A673 (cell line): ENCODE measurements around the gene DYDC2.

Source experiments
- EZH2 ChIP-seq: fragments of 200-600 bp; sonication (generic); IDR thresholded peaks from 2 replicates; pipeline ENCODE4 v1.6.1; 2017; ENCODE audit warnings: borderline replicate concordance, low read depth, mild to moderate bottlenecking, mixed read lengths, antibody characterized with exemption, low read length; ENCODE audit not compliant: poor library complexity, severe bottlenecking
- TF ChIP-seq, protein P1 (sequence below): fragments of 300-800, 200-600 bp; sonication (generic); conservative IDR thresholded peaks from 2 replicates; pipeline ENCODE4 v1.5.1; 2017; ENCODE audit warnings: low read depth, mild to moderate bottlenecking, antibody characterized with exemption, low read length, moderate library complexity, mixed read lengths

DNA sequence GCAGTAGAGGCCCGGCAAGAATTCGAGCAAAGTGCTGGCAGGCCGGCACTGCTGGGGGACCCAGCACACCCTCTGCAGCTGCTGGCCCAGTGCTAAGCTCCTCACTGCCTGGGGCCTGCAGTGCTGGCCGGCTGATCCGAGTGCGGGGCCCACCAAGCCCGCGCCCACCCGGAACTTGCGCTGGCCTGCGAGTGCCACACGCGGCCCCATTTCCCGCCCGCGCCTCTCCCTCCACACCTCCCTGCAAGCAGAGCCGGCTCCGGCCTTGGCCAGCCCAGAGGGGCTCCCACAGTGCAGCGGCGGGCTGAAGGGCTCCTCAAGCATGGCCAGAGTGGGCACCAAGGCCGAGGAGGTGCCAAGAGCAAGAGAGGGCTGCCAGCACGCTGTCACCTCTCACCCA is 3.1 kb downstream of the DYDC2 start:
- TF ChIP-seq EZH2: no peak
- TF ChIP-seq, protein P1, sequence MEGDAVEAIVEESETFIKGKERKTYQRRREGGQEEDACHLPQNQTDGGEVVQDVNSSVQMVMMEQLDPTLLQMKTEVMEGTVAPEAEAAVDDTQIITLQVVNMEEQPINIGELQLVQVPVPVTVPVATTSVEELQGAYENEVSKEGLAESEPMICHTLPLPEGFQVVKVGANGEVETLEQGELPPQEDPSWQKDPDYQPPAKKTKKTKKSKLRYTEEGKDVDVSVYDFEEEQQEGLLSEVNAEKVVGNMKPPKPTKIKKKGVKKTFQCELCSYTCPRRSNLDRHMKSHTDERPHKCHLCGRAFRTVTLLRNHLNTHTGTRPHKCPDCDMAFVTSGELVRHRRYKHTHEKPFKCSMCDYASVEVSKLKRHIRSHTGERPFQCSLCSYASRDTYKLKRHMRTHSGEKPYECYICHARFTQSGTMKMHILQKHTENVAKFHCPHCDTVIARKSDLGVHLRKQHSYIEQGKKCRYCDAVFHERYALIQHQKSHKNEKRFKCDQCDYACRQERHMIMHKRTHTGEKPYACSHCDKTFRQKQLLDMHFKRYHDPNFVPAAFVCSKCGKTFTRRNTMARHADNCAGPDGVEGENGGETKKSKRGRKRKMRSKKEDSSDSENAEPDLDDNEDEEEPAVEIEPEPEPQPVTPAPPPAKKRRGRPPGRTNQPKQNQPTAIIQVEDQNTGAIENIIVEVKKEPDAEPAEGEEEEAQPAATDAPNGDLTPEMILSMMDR: no peak
